Stomach (tissue), 9 donors: ENCODE data around the gene MRC2. TPM values are rescaled to one million over a fixed set of nuclear protein-coding genes. Genes with fewer than 3 reads are reported as not detected.

Source experiments
- DNase-seq, 2 donors: peaks; one replicate each; pipeline versions ENCODE4 v3.0.0 to v3.0.0-alpha.2; 2013 to 2019
- H3K27ac ChIP-seq, 5 donors: fragments of 200-600 bp in 4 of 5; sonication (generic) in 4 of 5; one replicate each; pipeline ENCODE4 v1.5.1; 2013 to 2019; ENCODE audit warnings: mild to moderate bottlenecking in 1 of 5, moderate library complexity in 1 of 5
- H3K27me3 ChIP-seq, 3 donors: fragments of 200-600 bp; sonication (generic); one replicate each; pipeline ENCODE4 v1.5.1; 2017 to 2019; ENCODE audit warnings: mixed run types in 1 of 3
- H3K36me3 ChIP-seq, 4 donors: fragments of 200-600 bp; sonication (generic); 1 replicate in 3 of 4; 2 replicates in 1 of 4; pipeline ENCODE4 v1.5.1; 2016 to 2019
- H3K4me1 ChIP-seq, 4 donors: fragments of 200-600 bp; sonication (generic); one replicate each; pipeline ENCODE4 v1.5.1; 2016 to 2019
- H3K4me3 ChIP-seq, 4 donors: fragments of 200-600 bp; sonication (generic) in 3 of 4; one replicate each; pipeline ENCODE4 v1.5.1; 2016 to 2019; ENCODE audit warnings: mild to moderate bottlenecking in 1 of 4
- H3K9me3 ChIP-seq, 4 donors: fragments of 200-600 bp; sonication (generic); one replicate each; pipeline ENCODE4 v1.5.1; 2016 to 2019
- EP300 ChIP-seq: sonication (generic); formaldehyde crosslinking; IDR thresholded peaks from one replicate; pipeline ENCODE4 v1.6.1; 2017; ENCODE audit warnings: antibody characterized with exemption
- POLR2A ChIP-seq, 4 donors: fragments of 450-650 bp; IDR thresholded peaks; one replicate each; pipeline ENCODE4 v1.6.1; 2016; ENCODE audit warnings: antibody characterized with exemption in 4 of 4, control low read depth in 2 of 4, mild to moderate bottlenecking in 1 of 4, moderate library complexity in 1 of 4
- POLR2AphosphoS5 ChIP-seq, 3 donors: sonication (generic); formaldehyde crosslinking; IDR thresholded peaks; one replicate each; pipeline ENCODE4 v1.6.1; 2016; ENCODE audit warnings: antibody characterized with exemption in 3 of 3
- WGBS, 5 donors: extraction: QIAGEN DNeasy Blood & Tissue Kit in 3 of 5; methylation state at CpG; one replicate each; pipeline versions ENCODE4 v1.1.5 to v1.1.7; 2013 to 2018; 5-methylcytosine and 5-hydroxymethylcytosine counted together
- intact Hi-C: fragments of 100-400 bp; cut with DNase I; formaldehyde crosslinking; loops from one replicate; pipeline ENCODE4 v1.15.1; 2023; ENCODE audit warnings: low total_unique reads
- polyA plus RNA-seq, 3 donors: library from polyadenylated mRNA; stranded (reverse); fragments of 200-250 nt; gene quantifications; one replicate each; pipeline ENCODE4 v1.2.3, GENCODE V29; 2013
- total RNA-seq, 5 donors: library from RNA; depleted of rRNA; stranded (reverse); fragments of >200 nt; gene quantifications; one replicate each; pipeline versions ENCODE4 v1.1.0 to v1.2.3, GENCODE V29; 2014 to 2016
- TF ChIP-seq, protein P1 (sequence below), 7 experiments: fragments of 450-650 bp in 4 of 7; fragments of 200-600 bp in 3 of 7; sonication (generic) in 3 of 7; IDR thresholded peaks; one replicate each; pipeline ENCODE4 v1.5.1; 2016 to 2019; ENCODE audit warnings: antibody characterized with exemption in 7 of 7, control low read depth in 2 of 7, mild to moderate bottlenecking in 1 of 7
- donor health status: healthy with polysubstance abuse.
- donor health status: Bipolar disorder and iron deficiency.
- donor health status: healthy.

Gene MRC2
- total and polyA plus RNA-seq, 8 donors, result 4.7 to 107 (median 13.8) TPM

- WGBS, 5 donors, result 13 to 28% (median 26%) methylated on average over 1 of the region's 1 CpG
These were observed 95.2 kb downstream of the MRC2 start for GRCh38 chr17:62722625-62723024.

GRCh38 chr17:62723842-62724241, 96.4 kb downstream of the MRC2 start:
- intact Hi-C loops, result no loop called here
- no peak for DNase-seq
- H3K9me3 ChIP-seq, result no peaks in the 10 kb centered on the region
- no peaks in the 10 kb centered on the region for H3K27me3 ChIP-seq
- no peak overlapping the region for H3K4me3 ChIP-seq
- peaks cover 0 to 12% (median 4%) of the 10 kb centered on the region in 4 donors for H3K4me1 ChIP-seq
- WGBS, 5 donors, result 74 to 81% (median 77%) methylated on average over 7 of the region's 7 CpGs
- no peaks in the 10 kb centered on the region for H3K36me3 ChIP-seq
- H3K27ac ChIP-seq, result no peak overlapping the region
- no peak for TF ChIP-seq EP300
- TF ChIP-seq POLR2A (IDR thresholded peaks at IDR 0.05), result no peak
- TF ChIP-seq, protein P1, sequence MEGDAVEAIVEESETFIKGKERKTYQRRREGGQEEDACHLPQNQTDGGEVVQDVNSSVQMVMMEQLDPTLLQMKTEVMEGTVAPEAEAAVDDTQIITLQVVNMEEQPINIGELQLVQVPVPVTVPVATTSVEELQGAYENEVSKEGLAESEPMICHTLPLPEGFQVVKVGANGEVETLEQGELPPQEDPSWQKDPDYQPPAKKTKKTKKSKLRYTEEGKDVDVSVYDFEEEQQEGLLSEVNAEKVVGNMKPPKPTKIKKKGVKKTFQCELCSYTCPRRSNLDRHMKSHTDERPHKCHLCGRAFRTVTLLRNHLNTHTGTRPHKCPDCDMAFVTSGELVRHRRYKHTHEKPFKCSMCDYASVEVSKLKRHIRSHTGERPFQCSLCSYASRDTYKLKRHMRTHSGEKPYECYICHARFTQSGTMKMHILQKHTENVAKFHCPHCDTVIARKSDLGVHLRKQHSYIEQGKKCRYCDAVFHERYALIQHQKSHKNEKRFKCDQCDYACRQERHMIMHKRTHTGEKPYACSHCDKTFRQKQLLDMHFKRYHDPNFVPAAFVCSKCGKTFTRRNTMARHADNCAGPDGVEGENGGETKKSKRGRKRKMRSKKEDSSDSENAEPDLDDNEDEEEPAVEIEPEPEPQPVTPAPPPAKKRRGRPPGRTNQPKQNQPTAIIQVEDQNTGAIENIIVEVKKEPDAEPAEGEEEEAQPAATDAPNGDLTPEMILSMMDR (IDR thresholded peaks at IDR 0.05), result no peak
- TF ChIP-seq POLR2AphosphoS5 (IDR thresholded peaks at IDR 0.05), result no peak

More at GRCh38 chr17:62722625-62723024, 95.2 kb downstream of the MRC2 start:
- Histone ChIP-seq H3K4me3 (no peak overlapping the region), H3K27ac (no peak overlapping the region), H3K27me3 (no peaks in the 10 kb centered on the region), H3K4me1 (peaks cover 0 to 12% (median 4%) of the 10 kb centered on the region in 4 donors), H3K36me3 (no peaks in the 10 kb centered on the region), H3K9me3 (no peaks in the 10 kb centered on the region)
- no peak for DNase-seq
- TF ChIP-seq, protein P1 (IDR thresholded peaks at IDR 0.05), result no peak
- TF ChIP-seq POLR2AphosphoS5 (IDR thresholded peaks at IDR 0.05), result no peak
- TF ChIP-seq POLR2A (IDR thresholded peaks at IDR 0.05), result no peak
- no peak for TF ChIP-seq EP300
- intact Hi-C loops, result no loop called here

GRCh38 chr17:62724398-62725146, 97.1 kb downstream of the MRC2 start:
- Histone ChIP-seq H3K4me3 (no peak overlapping the region), H3K27me3 (no peaks in the 10 kb centered on the region), H3K36me3 (no peaks in the 10 kb centered on the region), H3K27ac (peak overlapping the region in 2 of 5 donors; percentile 5 to 34), H3K9me3 (no peaks in the 10 kb centered on the region), H3K4me1 (peaks cover 0 to 12% (median 4%) of the 10 kb centered on the region in 4 donors)
- 58 to 72% (median 71%) methylated on average over 16 of the region's 16 CpGs for WGBS, 5 donors
- intact Hi-C loops, result no loop called here
- peak in 1 of 2 donors; percentile 64 for DNase-seq
- TF ChIP-seq POLR2AphosphoS5 (IDR thresholded peaks at IDR 0.05) (no peak), EP300 (no peak), POLR2A (IDR thresholded peaks at IDR 0.05) (no peak)
- TF ChIP-seq, protein P1 (IDR thresholded peaks at IDR 0.05), result no peak

DNA sequence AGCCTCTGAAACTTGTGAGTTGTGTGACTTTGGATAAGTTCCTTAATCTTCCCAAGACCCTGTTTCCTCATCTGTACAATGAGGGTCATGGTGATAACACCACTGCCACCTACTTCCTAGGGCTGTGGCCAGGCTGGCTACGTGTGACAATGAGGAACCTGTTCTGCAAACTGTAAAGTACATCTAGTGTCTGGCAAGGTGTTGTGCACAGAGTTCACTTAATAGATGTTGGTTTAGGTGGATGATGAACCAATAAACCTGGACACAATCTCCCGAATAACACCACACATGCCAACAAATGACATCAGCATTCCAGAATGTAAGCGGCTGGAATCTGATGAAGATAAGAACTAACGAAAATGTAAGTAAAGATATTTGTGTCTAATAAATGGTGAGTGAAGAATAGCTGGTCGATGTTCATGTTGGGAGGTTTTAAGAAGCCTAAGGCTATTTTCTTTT, 98.3 kb downstream of the MRC2 start:
- no peak for DNase-seq
- Histone ChIP-seq H3K36me3 (no peaks in the 10 kb centered on the region), H3K27me3 (no peaks in the 10 kb centered on the region), H3K4me1 (peaks cover 0 to 12% (median 4%) of the 10 kb centered on the region in 4 donors), H3K27ac (no peak overlapping the region), H3K4me3 (no peak overlapping the region), H3K9me3 (no peaks in the 10 kb centered on the region)
- no peak for TF ChIP-seq POLR2A (IDR thresholded peaks at IDR 0.05)
- TF ChIP-seq EP300, result no peak
- TF ChIP-seq, protein P1 (IDR thresholded peaks at IDR 0.05), result no peak
- TF ChIP-seq POLR2AphosphoS5 (IDR thresholded peaks at IDR 0.05), result no peak
- WGBS, 5 donors, result 30 to 47% (median 40%) methylated on average over 5 of the region's 5 CpGs
- intact Hi-C loops, result no loop called here
